ENCODE results near the gene FSIP1.

- no peak for TF ChIP-seq MYNN (IDR thresholded peaks at IDR 0.05)
- TF ChIP-seq MYNN (CRISPR knock-in tag; IDR thresholded peaks at IDR 0.05), result no peak
- TF ChIP-seq NFIX (CRISPR knock-in tag; IDR thresholded peaks at IDR 0.05; ENCODE audit: low read depth), result no peak
- TF ChIP-seq, protein P1, sequence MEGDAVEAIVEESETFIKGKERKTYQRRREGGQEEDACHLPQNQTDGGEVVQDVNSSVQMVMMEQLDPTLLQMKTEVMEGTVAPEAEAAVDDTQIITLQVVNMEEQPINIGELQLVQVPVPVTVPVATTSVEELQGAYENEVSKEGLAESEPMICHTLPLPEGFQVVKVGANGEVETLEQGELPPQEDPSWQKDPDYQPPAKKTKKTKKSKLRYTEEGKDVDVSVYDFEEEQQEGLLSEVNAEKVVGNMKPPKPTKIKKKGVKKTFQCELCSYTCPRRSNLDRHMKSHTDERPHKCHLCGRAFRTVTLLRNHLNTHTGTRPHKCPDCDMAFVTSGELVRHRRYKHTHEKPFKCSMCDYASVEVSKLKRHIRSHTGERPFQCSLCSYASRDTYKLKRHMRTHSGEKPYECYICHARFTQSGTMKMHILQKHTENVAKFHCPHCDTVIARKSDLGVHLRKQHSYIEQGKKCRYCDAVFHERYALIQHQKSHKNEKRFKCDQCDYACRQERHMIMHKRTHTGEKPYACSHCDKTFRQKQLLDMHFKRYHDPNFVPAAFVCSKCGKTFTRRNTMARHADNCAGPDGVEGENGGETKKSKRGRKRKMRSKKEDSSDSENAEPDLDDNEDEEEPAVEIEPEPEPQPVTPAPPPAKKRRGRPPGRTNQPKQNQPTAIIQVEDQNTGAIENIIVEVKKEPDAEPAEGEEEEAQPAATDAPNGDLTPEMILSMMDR (IDR thresholded peaks at IDR 0.05 in 2 of 3, conservative IDR thresholded peaks at IDR 0.05 in 1 of 3; ENCODE audit: insufficient read depth in 2 of 3, low read depth in 1 of 3, low read length in 3 of 3), result no peak
- no peak for TF ChIP-seq SNIP1 (IDR thresholded peaks at IDR 0.05; ENCODE audit: low read depth)
- no peak for TF ChIP-seq HMG20B (CRISPR knock-in tag; IDR thresholded peaks at IDR 0.05)
- TF ChIP-seq GABPA (tag; conservative IDR thresholded peaks at IDR 0.05; ENCODE audit: low read depth), result no peak
- TF ChIP-seq SMC3 (conservative IDR thresholded peaks at IDR 0.05; ENCODE audit: insufficient read depth, low read depth, low read length), result no peak
Measured at GRCh38 chr15:39621210-39621609, 161.4 kb downstream of the FSIP1 start.

Measured in K562 (cell line).